Adrenal gland (tissue), 5 donors: ENCODE results near the gene CST7.

Source experiments
- CTCF ChIP-seq, 6 experiments: fragments of 450-650 bp in 4 of 6; fragments of 200-600 bp in 2 of 6; sonication (generic) in 1 of 6; IDR thresholded peaks; 1 replicate in 5 of 6; 2 replicates in 1 of 6; pipeline versions ENCODE4 v1.5.1 to v1.8.0; 2016 to 2021; ENCODE audit warnings: antibody characterized with exemption in 6 of 6, mild to moderate bottlenecking in 2 of 6, moderate library complexity in 1 of 6
- POLR2A ChIP-seq, 2 donors: fragments of 450-650 bp; IDR thresholded peaks; one replicate each; pipeline ENCODE4 v1.6.1; 2017; ENCODE audit warnings: antibody characterized with exemption in 2 of 2, mild to moderate bottlenecking in 2 of 2, moderate library complexity in 1 of 2
- donor health status: DM: no; HTN: no; CAD: no.

GRCh38 chr20:24955045-24955444, 6.0 kb downstream of the CST7 start:
- TF ChIP-seq CTCF (IDR thresholded peaks at IDR 0.05) (no peak), POLR2A (IDR thresholded peaks at IDR 0.05) (no peak)
